Measurements from ENCODE around the gene AGAP6.
"Not testable (repeated sequence)": the region's sequence is repeated elsewhere in the genome, so short reads cannot be mapped to it uniquely, and the experiment has no call there.

The AGAP6 gene

GRCh38 chr10:49988376-49988775 is at the start of gene AGAP6:
TSS of gene AGAP6 (plus strand) at chr10:49988406. CDS start at chr10:49988716, 310 bp downstream.
- DNase-seq: not testable (repeated sequence)

- peak; percentile 48 for DNase-seq
Measured at GRCh38 chr10:49941447-49942338, 46.5 kb upstream of the AGAP6 start, which contains the start of the genes PARG and TIMM23B. TSS of gene PARG (minus strand) at chr10:49942027. CDS start at chr10:49941725, 302 bp downstream. TSS of gene TIMM23B (plus strand) at chr10:49942053. CDS start at chr10:49942195, 142 bp downstream.

DNA sequence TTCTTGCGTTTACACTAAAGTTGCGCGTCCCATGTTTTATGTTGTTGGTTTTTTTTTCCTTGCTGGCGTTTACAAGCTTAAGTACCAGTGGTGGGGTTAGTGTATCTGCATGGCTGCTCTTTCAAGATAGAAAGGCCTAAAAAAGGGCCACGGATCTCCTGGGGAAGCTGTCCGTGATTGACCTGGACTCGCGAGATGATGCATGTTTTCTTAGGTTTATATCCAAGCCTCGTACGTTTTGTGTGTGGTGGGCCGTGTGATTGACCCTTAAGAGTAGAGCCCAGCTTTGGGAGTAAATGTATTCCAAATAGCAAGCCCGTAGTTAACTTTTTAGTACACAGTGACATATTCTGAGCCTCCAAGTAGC is 45.9 kb upstream of the AGAP6 start:
- DNase-seq: not testable (repeated sequence)

- not testable (repeated sequence) for DNase-seq
Measured at GRCh38 chr10:49943607-49944006, 44.6 kb upstream of the AGAP6 start.

DNA sequence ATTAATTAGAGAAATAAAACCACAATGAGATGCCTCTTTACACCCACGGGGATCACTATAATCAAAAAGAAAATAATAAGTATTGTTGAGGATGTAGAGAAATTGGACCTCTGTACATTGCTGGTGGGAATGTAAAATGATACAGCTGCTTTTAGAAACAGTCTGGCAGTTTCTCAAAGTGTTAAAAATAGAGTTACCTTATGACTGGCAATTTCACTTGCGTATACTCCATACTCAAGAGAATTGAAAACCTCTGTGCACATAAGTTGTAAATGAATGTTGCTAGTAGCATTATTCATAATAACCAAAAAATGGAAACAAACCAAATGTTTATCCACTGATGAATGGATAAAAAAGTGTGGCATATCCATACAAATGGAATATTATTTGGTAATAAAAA is 40.1 kb upstream of the AGAP6 start:
- not testable (repeated sequence) for DNase-seq

GRCh38 chr10:49948737-49949136 is 39.5 kb upstream of the AGAP6 start:
- DNase-seq: not testable (repeated sequence)

GRCh38 chr10:49952006-49952405 is 36.2 kb upstream of the AGAP6 start:
- DNase-seq: not testable (repeated sequence)

- not testable (repeated sequence) for DNase-seq
Measured at GRCh38 chr10:49953122-49953521, 35.1 kb upstream of the AGAP6 start.

- DNase-seq: not testable (repeated sequence)
Measured at GRCh38 chr10:49970331-49970857, 17.8 kb upstream of the AGAP6 start.

DNA sequence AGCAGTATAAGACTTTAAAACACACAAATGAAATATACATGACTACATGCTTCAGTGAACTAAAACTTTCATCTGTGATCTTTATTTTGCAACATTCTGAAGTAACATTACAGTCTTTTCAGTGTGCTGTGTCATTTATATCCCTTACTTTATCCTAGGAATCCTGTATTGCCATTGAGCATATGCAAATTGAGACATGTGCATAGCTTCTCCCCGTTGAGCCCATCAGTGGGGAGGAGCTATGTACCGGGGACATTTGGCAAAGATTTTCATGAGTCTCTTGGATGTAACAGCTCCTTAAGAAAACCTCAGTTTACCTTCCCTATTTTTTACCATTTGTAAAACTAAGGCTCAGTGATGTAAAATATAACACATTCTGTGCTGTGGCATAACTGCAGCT is 16.7 kb upstream of the AGAP6 start:
- not testable (repeated sequence) for DNase-seq

- DNase-seq: not testable (repeated sequence)
Measured at GRCh38 chr10:49972094-49972493, 16.1 kb upstream of the AGAP6 start.

DNA sequence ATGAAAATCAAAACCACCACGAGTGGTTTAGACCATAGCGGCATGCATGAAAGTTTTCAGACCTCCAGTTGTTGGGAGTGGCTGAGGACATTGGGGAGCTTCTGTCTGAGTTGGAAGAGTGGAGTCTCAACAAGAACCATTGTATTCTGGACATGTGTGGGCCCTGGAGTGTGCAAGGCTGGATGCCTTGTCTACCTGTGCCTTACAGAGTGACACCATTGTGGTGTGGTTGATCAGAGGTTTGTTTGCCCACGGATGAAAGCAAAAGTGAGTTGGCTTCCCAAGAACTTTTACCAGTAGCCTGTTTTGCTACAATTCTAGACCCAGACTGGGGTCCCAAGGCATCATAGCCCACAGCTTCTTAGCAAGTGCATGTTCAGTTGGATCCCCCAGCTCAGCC is 10.4 kb upstream of the AGAP6 start:
- not testable (repeated sequence) for DNase-seq

DNA sequence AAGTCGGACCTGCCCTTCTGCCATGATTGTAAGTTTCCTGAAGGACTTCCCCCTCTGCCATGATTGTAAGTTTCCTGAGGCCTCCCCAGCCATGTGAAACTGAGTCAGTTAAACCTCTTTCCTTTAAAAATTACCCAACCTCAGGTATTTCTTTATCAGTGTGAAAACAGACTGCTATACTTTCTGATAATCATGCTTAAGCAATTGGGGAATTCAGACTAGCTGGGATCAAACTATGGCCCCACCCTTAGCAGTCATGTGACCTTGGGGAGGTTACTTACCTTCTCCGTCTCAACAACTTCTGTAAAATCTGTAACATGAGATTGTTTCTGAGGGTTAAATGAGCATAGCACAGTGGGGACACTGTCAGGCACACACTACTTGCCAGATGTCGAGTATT is 999 bp upstream of the AGAP6 start:
- not testable (repeated sequence) for DNase-seq

DNA sequence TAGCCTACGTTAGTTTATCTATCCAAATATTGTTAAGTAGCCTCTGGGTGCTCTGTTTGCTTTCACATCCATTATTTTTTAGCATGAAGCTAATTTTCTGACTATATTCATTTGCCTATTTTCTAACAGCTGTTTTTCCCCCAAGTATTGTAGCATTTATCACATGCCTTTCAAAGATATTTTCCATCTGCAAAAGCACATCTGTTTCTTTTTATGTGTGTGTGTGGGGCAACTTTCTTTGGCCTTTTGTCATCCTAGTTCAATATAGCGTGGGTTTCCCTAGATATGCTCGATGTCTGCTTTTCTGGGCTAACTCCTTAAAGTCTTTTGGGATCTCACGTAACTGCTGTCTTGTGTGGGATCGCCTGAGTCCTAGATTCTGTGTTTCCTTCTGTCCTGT is 7.1 kb downstream of the AGAP6 start:
- DNase-seq: not testable (repeated sequence)

GRCh38 chr10:50014024-50014423 is 25.8 kb downstream of the AGAP6 start:
- DNase-seq: not testable (repeated sequence)

DNA sequence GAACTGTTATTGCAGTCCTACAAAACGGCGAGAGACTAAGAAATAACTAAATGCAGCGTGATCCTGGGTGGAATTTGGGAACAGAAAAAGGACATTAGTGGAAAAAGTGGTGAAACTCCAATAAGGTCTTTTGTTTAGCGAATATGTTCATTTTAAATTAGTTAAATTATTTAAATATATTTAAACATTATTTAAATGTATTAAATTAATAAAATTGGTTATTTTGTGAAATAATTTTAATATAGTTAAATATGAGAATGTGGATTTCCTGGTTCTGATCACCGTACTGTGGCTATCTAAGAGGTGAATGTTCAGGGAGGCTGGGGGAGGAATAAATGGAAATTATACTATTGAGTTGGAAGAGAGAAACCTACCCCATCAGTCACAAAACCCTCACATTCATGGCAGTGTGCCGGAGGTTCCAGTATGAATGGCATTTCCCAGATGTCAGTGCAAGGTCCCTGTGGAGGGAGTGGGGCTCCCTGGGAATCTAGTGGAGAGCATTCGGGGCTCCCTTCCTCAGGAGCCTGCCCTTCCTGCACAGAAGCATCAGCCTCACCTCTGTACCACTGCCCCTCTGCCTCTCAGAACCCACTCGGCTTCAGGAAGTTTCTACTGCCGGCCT is 27.5 kb downstream of the AGAP6 start:
- DNase-seq: not testable (repeated sequence)

DNA sequence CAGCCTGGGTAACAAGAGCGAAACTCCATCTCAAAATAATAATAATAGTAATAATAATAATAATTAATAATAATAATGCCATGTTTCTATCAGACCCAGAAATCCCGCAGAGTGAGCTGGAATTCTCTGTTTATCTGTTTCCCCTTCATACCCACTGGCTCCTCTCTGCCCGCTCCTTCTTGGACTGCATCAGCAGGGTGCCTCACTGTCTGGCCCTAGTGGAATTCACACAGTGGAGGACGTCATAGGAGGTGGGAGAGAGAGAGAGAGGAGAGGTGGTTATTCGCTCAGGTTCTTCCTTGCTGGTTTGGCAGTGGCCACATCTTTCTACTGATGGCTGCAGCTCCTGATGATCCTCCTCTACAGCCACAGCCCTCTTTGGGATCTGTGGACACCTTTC is 28.7 kb downstream of the AGAP6 start:
- not testable (repeated sequence) for DNase-seq

DNA sequence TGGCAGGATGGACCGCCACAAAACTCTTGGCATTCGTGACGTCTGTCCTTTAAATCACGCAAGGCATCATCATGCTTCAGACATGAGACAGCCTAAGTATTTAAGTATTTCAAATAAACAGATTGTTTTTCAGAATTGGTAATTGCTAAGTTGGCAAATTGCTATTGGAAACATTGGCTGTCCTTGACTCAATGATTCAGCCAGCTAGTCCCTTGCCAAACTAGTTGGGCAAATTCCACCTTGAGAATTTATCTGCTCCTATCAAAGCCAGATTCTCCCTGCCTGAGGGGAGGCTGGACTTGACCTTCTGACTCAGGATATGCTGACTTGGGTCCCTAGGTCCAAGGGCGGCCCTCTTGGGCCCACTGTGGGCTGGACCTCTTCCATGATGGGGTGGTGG is 29.4 kb downstream of the AGAP6 start:
- not testable (repeated sequence) for DNase-seq

- not testable (repeated sequence) for DNase-seq
Measured at GRCh38 chr10:50019279-50019678, 31.1 kb downstream of the AGAP6 start.

DNA sequence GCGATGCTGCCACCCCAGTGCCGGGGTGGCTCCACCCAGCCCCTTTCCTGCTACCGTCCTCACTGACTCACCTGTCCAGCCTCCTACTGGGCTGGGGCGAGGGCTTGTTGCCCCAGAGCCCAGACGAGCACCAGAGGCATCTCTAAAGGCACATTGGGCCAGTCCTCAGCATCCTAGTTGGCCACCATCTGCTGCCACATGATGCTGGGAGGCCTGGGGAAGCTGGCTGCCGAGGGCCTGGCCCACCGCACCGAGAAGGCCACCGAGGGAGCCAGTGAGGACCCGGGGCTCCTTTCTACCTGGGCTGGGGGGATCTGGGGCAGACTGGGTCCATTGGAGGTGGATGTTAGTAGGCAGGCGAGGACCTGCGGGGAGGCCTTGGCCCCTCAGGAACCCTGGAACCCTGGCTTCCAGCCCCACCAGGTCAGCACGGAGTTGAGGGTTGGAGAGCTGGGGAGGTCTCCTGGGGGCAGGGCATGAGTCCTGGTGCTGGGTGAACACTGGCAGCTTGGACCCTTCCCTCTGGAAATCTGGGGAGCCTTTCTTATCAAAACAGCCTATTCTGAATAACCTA is 32.3 kb downstream of the AGAP6 start:
- not testable (repeated sequence) for DNase-seq

DNA sequence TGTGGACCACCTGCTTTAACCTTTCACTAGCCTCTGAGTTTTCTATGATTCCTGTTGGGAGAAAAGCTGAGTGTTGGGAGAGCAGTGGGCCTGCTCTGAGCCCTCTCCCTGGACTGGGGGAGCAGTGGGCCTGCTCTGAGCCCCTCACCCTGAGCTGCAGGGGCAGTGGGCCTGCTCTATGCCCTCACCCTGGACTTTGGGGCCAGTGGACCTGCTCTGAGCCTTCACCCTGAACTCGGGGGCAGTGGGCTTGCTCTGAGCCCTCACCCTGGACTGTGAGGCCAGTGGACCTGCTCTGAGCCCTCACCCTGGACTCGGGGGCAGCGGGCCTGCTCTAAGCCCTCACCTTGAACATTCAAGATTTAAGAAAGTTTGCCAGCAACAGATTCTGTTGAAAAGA is 33.4 kb downstream of the AGAP6 start:
- no peak for DNase-seq

DNA sequence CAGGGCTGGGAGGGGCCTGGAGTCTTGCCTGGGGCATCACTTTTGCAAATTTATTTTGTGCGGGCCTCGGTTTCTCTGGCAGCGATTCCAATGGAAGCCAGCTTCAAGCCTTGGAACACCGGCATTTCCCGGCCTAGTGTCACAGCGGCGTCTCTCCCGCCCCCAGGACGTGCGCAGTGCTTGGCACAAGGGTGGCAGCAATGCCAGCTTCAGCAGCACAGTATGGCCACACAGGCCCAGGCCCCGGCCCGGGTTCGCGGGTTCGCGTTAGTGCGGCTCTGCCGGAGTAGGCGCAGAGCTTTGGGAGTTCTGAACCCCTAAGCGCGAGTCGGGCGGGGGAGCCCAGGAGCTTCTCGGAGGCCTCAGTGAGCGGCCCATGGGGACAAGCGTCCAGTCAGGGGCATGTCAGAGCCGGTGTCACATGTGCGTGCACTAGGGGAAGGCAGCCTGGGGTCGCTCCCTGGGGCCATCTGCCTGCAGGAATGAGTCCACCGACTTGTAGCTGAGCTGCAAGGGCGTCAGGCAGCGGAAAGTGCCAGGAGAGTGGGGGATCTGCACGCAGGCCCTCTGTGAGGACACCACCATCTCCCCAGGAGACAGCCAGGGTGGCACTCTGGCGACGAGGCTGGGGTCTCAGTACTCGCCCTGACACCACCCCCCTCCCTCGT is 36.6 kb downstream of the AGAP6 start:
- DNase-seq: not testable (repeated sequence)

- DNase-seq: no peak
Measured at GRCh38 chr10:50025627-50026026, 37.4 kb downstream of the AGAP6 start.
